Erythroblast (primary cell): Measurements from ENCODE around the gene RNF217.
"Not testable (repeated sequence)": the region's sequence is repeated elsewhere in the genome, so short reads cannot be mapped to it uniquely, and the experiment has no call there.

Source experiments
- DNase-seq, 2 experiments: peaks; one replicate each; lab custom pipeline; 2025; lab: John Stamatoyannopoulos, UW
- GATA1 ChIP-seq: IDR thresholded peaks from 2 replicates; pipeline ENCODE4 v1.6.1; 2011; ENCODE audit warnings: low read depth, mild to moderate bottlenecking, control low read depth, low read length, moderate library complexity
- POLR2A ChIP-seq: IDR thresholded peaks from 2 replicates; pipeline ENCODE4 v1.6.1; 2011; ENCODE audit warnings: mild to moderate bottlenecking, low read length

The RNF217 gene

DNA sequence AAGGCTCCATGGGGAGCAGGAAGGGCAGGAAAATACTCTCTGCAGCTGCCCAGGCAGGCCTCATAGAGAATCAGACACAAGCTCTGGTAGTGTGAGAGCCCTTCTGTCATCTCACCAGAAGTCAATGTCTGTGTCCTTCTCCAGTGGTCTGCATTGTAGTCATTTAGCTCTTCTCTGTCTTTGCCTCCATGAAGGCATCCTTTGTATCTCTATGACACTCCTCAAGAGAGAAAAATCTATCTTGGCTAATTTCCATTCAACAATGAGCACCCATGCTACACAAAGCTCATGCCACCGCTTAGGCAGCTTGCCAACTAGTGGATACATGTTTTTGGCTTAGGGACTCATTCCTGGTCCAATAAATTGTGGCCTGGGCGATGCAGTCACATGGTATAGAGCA is 92.1 kb downstream of the RNF217 start:
- TF ChIP-seq POLR2A (no peak), GATA1 (no peak)
- no peak for DNase-seq

DNA sequence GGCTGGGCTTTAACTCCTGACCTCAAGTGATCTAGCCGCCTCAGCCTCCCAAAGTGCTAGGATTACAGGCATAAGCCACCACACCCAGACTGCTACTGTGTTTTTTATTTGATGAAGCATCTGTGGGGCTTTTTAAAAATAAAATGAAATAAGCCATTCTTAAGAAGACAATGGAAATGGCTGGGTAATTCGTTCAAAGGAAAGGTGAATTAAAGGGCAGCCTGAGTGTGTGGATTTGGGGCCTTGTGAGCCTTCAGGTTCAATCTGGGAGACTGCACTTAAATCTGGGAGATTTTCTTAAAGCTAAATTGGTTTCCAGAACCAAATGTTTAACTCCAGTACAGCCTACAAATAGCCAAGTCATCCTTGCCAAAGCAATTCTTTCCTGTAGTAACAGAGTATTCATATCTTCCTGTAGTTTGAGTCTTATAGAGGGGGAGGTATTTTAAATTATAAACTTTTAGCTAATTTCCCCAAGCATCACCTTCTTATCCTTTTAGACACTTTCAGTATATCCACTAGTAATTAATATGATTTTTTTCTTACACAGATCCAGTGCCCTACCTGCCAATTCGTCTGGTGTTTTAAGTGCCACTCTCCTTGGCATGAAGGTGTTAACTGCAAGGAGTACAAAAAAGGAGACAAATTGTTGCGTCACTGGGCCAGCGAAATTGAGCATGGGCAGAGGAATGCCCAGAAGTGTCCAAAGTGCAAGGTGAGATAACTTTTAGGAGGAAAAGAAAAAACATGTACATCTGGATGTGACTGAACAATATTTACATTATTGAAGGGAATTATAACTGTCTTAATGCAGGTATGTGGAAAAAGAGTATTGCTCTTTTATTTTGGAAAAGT is 95.4 kb downstream of the RNF217 start:
- TF ChIP-seq POLR2A: no peak
- TF ChIP-seq GATA1: no peak
- DNase-seq: no peak

DNA sequence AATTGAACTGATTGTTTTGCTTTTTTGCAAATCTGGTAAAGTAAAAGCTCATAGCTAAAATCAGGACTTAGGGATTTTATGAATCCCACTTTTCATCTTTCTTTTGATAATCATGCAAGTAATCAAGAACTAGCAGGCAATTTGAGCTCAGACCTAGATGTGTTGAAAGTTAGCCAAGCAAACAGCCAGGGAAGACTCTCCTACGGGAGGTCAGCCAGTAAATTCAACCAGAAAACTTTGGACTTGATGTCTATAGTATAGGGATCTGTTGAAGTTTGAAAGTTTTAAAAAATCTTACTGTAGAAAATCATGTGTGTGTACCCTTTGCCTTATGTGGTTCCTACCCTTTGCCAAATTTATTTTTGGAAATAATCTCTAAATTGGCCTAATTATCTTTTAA is 96.3 kb downstream of the RNF217 start:
- no peak for TF ChIP-seq POLR2A
- no peak for TF ChIP-seq GATA1
- no peak for DNase-seq

DNA sequence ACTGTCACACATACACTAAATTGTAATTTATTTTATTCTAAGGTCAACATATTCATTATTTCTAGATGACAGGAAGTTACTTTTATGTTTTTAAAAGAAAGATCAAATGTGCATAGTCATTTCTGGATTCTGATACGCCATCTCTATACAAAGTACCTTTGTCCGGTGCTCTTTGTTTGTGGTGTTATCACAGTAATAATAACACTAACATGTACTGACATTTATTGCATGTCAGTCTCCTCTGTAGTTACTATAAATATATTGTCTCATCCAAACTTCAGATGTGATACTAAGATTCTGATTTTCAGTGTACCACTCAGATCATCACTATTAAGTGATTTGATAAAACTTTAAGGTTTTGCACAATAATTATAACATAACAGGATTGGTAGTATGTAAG is 101.1 kb downstream of the RNF217 start:
- TF ChIP-seq GATA1 (no peak), POLR2A (no peak)
- no peak for DNase-seq

DNA sequence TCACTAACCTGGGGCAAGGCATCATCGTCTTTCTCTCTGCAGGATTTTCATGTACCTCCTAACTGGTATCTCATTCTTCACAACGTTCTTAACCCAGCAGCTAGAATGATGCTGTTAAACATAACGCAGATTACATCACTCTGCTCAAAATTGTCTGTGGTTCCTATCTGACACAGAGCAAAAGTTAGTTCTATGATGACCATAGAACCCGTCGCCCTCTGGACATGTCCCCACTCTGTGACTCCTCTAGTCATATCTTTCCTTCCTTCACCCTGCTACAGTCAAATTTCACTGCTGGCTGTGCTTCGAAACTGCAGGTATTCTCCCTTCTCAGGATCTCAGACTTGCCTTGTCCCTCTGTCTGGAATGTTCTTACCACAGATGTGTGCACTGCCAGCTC is 103.9 kb downstream of the RNF217 start:
- no peak for TF ChIP-seq GATA1
- TF ChIP-seq POLR2A: no peak
- no peak for DNase-seq

DNA sequence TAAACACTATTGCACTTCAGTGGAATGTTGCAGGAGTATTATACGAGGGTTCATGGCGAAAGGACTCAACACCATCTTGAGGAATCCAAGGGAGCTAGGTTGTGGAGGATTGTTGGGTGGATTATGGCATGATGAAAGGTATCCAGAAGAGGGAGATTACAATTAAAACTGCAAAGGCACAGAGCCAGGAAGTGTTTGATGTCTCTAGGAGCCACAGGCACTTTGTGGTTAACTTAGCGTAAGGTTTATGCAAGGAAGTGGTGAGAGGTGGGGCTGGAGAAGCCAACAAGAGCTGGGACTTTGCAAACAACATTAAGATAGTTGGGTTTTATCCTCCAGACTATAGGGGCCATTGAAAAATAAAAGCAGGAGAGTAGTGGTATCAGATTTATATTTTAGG is 104.7 kb downstream of the RNF217 start:
- TF ChIP-seq GATA1 (no peak), POLR2A (no peak)
- no peak for DNase-seq

DNA sequence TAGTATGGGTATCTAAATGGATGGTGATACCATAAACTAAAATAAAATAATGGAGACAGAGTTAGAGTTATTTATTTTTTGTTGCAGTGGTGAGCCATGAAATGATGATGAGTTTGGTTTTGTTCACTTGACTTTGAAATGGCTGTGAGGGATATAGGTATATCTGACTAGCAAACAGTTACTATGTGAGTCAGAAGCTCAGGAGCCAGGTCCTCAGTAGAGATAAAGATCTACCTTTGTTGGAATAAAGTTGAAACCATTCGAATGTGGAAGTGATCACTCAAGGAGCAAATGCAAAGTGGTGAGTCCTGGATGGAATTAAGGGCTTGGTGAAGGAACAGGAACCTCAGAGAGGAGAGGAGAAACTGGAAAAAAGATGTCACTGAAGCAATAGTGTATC is 105.3 kb downstream of the RNF217 start:
- no peak for DNase-seq
- TF ChIP-seq GATA1 (no peak), POLR2A (no peak)

DNA sequence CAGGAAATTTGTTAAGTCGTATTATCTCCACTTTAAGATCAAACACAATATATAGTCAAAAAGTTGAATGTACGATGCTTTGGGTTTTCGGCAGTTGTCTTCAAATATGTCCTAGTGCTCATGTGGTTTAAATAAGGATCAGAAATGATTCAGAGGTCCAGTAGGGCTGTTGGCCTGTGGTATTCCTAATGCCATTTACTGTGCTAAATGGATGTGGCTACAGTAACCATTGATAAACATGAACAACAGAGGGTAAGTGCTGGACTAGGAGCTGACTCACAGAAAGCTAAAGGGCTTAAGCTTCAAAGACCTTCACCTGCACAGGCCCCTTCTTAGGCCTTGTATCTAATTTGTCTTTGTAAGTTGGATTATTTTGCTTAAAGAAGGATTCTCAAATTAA is 110.8 kb downstream of the RNF217 start:
- no peak for DNase-seq
- TF ChIP-seq GATA1 (no peak), POLR2A (no peak)

DNA sequence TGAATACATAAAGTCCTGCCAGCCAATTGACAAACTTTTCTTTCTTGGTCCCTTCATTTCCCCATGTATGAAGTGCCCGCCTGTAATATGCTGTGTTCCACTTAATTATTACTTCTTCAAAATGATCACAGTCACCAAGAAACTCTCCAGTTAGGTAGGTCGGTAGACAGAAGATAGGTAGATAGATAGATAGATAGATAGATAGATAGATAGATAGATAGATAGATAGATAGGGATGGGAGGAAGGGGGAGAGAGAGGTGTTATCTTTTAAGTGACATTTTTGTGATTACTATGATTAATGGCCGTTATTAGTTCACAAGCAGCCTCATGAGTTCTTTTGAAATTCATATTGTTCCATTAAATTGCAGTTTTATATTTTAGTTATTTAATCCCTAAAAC is 111.9 kb downstream of the RNF217 start:
- TF ChIP-seq POLR2A: no peak
- no peak for TF ChIP-seq GATA1
- DNase-seq: no peak

DNA sequence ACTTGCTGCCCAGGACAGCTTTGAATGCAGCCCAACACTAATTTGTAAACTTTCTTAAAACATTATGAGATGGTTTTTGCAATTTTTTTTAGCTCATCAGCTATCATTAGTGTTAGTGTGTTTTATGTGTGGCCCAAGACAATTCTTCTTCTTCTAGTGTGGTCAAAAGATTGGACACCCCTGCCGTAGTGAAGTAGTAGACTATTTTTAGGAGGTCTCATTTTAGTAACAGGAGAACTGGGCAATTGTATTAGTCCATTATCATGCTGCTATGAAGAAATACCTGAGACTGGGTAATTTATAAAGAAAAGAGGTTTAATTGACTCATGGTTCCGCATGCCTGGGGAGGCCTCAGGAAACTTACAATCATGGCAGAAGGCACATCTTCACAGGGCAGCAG is 112.8 kb downstream of the RNF217 start:
- DNase-seq: not testable (repeated sequence)

DNA sequence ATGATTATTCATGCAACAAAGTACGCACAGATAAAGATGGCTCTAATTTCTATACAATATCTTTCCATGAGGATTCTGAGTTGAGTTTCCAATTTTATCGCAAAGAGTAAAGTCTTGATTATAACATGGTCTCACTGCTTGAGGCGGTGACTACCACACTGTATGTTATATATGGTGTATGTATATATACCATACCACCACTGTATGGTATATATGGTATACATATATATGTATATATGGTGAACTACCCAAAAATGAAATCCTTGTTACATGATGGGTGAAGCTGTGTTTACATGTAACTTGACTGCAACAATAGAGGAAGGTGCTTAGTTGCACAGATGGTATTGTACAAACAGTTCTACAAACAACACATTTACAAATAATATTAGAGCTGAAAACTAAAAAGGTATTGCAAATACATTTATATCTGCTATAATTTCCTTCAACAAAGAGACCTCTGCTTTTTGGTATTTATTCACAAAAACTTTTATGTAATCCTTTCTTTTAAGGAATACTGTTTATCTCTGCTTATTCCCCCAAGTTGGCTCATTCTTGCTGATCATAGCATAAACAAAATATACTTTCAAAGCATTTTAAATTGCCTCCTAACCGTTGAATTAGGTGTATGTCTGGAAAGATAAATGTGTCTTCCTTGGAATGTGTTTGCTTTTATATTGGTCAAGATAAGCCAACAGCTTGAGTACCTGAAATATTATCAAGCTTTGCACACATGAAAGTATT is 113.7 kb downstream of the RNF217 start:
- TF ChIP-seq POLR2A (no peak), GATA1 (no peak)

DNA sequence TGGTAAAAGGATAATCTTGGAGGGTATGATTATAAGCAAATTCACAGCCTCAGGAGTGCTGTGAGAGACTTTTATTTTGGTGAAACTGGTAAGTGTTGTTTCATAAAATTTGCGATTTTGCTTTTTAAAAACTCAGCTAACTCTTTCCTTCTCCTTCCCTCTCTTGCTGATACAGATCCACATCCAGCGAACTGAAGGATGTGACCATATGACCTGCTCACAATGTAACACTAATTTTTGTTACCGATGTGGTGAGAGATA is 114.2 kb downstream of the RNF217 start:
- no peak for TF ChIP-seq POLR2A
- no peak for TF ChIP-seq GATA1
- DNase-seq: no peak

More for the DNA sequence above, 113.7 kb downstream of the RNF217 start:
- no peak for DNase-seq

DNA sequence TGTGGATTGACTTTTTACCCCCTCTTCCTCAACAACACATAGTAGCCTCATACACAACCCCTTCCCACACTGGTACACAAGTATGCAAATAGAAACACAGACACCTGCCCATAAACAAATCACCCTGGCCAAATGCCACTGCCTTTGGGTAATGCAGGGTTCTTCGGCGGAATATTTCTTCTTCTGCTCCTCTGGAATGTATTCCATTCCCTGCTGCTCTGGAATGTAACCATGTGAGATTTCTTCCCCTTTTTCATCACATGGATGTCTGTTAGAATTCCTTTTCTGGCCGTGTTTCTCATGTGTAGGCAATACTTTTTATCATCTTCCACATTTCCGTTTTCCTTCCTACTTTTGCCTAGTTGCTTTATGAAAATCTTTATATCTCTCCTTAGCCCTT is 115.2 kb downstream of the RNF217 start:
- no peak for DNase-seq
- TF ChIP-seq POLR2A: no peak
- no peak for TF ChIP-seq GATA1

DNA sequence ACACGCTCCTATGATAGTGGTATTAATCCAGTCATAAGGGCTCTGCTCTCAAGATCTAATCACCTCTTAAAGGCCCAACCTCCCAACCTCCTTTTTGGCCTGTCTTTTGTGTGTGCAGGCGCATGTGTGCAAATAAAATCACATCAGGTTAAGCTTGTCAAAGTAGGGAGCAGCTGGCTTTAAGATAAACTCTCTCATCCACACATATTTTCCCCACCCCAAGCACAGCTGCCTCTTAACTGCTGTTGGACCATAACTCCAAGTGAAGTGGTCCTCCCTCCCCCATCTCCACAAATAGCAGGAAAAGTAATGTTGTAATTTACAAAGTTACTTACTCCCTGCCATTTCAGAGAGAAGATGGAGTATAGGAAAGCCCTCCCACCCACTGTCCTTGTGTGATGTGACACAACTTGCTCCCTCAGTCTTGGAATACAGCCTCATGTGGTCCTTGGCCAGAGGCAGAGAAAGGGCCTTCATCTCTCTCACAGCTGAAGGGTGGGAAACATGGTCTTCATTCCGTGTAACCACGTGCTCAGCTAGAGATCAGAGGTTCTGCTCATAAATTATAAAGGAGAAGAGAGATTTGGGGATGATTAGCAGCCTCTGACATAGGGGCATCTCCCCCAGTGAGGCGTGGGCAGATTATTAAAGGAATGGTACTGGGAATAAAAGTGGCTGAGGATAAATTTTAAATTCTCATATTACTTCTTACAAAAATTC is 116.5 kb downstream of the RNF217 start:
- no peak for TF ChIP-seq POLR2A
- no peak for TF ChIP-seq GATA1

More for the DNA sequence above, 116.5 kb downstream of the RNF217 start:
- DNase-seq: peak in 1 of 2 experiments; percentile 33
